GM21367 (cell line): ENCODE results near the gene ASTN2.
"Not testable (repeated sequence)": the region's sequence is repeated elsewhere in the genome, so short reads cannot be mapped to it uniquely, and the experiment has no call there.

ENCODE experiments used
- ATAC-seq: cut with Tn5 transposase; IDR thresholded peaks from one replicate; pipeline ENCODE4 v1.9.1; 2021; ENCODE audit not compliant: unreplicated experiment

The ASTN2 gene

DNA sequence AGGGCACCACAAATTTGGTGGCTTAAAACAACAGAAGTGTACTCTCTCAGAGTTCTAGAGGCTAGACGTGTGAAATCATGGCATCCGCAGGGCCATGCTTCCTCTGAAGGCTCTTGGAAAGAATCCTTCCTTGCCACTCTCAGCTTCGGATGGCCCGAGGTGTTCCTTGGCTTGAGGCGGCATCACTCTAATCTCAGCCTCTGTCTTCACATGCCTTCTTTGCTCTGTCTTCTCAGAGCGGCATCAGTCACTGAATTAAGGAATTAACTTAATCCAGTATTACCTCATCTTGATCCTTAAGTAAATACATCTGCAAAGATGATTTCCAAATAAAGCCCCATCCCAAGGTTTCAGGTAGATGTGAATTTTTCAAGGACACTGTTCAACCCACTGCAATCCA, 938.9 kb downstream of the ASTN2 start:
- ATAC-seq: no peak

DNA sequence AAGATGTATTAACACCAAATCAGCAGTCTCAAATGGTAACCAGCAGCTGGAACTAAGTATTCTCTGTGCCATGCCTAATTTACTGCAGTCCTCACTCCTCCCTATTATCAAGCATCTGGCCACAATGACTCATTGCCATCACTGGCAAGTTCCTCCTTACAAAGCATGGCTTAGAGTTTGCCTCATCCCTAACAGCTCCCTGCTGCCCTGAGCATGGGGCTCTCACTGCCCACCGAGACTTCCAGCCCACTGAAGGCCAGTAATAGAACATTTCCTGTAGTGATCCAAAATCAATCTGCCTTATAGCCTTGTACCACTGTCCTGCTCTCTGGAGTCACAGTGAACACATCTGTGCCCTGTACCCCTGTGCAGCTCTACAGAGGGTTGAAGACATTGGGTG, 939.7 kb downstream of the ASTN2 start:
- ATAC-seq: no peak

DNA sequence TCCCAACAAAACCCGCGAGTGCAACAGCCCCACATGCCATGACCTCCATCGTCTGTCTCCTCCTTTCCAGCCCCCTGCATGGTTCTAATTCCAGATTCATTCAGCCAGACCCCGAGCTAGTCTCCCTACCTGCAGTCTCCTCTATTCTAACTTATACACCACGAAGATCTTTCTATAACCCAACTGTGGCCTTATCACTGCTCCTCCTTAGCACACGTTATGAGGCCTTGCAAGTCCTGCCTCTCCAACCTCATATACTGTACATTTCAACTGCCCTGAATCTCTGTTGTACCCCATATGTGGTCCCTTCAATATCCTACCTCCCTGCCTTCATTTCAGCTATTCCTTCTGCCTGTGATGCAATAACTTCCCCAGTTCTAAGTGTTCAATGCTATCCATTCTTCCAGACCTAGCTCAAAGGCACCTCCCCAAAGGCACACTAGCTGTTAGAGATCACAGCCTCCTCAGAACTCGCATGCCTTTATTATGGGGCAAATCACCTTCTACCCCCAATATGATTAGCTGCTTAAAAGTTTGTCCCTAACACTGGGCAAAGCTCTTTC, 942.8 kb downstream of the ASTN2 start:
- ATAC-seq: no peak

DNA sequence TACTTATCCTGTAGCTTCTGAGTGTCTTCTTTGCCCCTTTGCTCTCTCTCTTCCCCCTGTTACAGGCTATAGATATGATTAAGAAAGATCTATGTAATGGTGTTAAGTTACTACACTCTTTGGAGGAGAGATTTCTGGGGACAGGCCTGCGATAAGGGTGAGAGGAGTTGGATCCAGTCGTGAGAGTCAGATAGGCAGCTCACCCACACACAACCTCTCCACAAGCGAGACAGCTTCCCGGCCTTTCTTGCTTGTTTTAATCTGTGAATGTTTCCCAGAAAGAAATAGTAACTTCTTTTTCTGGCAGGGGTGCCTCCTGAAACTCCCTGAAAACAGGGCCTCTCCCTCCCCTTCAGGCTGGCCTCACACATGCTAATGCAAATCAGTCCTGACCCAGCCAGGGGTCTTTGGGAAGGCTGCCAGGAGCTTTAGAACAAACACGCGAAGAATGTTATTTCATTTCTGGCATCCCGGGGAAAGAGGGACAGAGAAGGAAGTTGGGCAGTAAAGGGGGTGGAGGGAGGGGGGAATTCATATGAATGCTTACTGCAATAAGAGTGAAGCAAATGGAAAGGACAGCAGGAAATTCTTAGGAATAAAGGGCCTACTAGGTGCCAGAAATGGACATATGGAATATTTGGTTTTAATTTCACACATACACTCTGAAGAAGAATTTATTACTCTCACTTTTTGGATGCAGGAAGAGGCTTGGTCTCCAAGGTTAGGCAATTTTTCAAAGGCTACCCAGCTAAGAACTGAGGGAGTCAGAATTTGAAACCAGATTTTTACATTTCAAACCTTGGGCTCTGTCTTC, 943.6 kb downstream of the ASTN2 start:
- no peak for ATAC-seq

DNA sequence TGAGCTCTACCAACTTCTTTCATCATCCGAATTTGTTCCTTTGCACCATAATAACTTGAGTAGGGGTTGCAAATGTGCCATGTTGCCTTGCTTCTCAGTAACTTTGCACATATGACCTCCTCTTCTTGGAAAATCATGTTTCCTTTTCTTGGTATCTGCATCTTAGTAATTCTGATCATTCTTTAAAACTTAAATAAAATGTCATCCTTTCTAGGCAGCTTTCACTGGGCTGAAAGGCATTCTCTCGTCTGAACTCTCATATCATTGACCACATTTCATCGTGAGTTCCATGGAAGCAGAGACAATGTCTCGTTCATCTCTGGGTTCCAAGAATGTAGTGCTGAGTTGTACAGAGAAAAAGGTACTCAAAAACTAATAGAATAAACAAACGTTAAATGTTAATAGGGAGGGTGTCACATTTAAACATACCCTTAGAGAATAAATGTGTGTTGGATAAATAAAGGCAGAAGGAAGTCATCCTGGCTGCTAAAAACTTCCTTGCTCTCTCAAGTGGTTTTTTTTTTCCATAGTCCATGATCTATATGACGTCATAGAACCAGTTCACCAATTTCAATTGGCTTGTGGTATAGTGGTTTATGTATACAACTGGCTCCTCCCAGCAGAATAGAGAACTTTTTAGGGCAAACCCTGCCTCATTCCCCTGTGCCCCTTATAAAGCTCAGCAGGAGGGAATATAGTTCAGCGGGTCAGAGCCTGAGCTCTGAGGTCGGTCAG, 945.9 kb downstream of the ASTN2 start:
- ATAC-seq: no peak

DNA sequence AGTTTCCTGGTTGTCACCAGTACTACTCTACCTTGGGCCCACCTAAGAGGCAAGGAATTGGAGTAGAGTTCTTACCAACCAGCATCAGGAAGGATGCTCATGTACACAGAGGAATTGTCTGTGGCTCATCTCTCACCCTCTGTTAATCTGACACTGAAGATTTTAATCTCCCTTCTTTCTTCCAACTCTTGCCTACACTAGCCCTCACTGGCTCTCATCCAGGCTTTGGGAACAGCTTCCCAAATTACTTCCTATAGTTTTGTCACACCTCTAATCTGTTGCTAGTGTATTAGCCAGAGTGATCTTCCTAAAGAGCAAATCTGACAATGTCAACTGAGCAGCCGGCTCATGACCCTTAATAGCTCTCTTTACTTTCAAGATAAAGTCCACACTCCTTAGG, 946.5 kb downstream of the ASTN2 start:
- no peak for ATAC-seq

DNA sequence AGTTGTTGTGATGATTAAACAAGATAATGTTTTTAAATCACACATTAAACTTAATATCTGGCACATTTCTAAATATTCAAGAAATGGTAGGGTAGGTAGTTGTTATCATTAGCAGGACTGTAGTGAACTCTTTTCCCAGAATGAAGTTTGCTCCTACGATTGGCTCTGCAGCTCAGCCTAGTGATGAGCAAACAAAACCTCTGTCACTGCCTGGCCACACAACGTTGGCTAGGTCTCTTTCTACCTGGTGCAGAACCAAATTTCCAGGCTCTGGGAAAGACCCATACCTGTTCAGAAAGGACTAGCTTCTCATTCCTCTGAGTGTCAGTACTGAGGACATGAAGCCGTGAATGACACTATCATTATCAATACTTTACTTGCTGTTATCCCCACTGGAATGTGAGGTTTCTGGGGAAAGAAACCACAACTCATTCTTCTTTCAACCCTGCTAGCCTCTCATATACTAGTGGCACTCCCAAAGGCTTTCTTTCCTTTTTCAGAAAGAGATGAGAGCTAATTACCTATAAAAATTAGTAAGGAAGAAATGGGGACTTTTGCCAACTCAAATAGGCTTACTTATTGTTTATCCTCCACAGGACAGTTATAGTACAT, 947.0 kb downstream of the ASTN2 start:
- ATAC-seq: no peak

DNA sequence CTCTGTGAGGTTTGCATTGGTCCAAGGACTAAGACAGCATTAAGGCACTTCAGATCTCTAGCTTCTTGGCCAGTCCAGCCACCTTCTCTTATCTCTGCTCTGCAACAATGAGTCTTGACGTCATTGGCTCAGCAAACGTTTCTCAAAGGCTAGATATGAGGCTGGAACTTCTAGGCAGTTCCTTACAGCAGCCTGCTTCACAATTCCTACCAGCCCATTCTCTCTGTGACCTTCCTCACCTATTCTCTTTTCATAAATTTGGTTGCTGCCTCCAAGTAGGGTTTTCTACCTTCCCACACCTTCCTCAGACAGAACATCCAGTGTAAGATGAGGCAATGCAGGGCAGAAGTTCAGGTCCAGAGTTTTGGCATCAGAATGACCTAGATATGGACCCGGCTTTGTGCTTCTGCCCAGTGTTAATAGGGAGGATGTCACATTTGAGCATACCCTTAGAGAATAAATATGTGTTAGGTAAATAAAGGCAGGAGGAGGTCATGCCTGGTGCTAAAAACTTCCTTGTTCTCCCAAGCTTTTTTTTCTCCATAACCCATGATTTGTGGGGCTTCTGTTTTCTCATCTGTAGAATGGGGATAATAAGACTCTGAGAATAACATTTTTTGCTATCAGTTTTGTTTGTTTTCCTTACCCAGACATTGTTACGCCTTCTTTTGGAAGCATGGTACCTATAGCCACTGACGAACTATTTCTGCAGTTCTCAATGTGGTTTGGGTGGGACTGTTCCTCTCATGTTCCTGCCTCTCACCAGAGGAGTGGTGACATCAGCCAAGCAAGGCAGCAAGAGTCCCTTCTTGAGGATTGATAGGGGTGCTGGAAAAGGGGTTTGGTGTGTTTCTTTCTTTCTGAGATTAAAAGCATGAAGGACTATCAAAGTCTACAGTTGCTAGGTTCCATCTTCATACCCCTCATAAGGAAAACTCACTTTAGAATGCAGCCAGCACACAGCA, 948.3 kb downstream of the ASTN2 start:
- no peak for ATAC-seq

DNA sequence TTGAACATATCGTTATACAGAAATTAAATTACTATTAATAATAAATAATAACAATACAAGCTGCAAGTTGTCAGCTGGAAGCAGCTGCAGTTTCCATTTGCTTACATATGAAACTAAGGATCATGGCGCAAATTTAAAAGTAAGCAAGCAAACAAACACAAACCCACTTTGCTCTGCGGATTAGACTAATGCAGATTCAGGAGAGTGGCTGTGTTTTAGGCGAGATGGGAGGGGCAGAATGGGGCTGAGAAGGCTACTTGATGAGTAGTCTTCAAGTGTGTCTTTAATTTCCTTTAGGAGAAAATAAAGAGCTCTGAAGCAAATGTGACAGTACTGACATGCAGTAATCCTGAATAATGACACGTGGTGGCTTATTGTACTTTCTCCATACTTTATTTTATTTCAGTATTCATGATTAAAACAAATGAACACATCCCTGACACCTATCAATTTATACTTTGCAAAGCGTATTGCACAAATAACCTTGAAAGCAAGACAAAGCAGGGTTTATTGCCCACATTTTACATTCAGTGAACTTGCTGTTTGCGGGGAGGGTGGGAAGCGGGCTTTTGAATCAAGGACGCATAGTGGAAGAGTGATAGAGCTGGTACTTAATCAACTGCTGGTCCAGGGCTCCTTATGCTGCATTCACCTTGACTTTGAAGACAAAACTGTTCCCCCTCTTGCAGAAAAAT, 949.1 kb downstream of the ASTN2 start:
- ATAC-seq: no peak

DNA sequence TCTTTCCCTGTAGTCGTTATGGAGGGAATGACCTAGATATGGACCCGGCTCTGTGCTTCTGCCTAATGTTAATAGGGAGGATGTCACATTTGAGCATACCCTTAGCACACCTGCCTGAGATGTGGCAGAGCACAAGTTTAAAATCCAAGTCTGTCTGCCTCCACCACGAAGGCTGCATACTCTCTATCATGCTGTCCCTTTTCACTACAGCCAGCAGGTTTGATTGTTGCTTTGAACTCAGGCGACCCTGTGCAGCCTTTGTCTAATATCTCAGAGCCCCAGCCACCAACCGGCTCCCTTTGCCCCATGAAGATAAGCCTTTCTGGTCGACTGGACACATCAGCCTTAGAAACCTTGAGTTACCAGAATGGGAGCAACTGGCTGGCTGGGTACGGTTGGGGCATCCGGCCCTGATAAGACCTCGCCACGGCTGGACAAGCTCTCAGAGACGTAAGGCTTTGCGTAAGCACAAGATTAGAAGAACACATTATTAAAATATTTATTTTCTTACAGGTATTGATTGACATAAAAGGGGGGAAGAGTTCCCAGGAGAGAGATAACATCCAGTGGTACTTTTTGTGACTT, 949.8 kb downstream of the ASTN2 start:
- ATAC-seq: no peak

DNA sequence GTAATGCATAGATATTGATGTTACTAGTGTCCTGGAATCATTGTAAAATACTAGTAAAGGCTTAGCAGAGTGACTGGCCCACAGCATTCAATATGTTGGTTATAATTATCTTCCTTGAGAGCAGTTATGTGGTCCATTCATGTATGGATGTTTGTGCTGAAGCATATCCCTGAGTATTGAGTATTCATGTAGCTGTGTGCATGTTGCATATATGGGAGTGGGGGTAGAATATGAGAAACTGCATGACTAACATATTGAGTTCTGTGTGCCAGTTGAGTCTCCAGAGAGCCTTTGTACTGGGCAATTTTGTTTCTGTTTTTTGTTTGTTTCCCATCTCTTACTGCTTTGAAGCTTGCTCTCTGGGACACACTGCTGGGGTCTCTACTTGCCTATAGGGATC, 950.4 kb downstream of the ASTN2 start:
- no peak for ATAC-seq

DNA sequence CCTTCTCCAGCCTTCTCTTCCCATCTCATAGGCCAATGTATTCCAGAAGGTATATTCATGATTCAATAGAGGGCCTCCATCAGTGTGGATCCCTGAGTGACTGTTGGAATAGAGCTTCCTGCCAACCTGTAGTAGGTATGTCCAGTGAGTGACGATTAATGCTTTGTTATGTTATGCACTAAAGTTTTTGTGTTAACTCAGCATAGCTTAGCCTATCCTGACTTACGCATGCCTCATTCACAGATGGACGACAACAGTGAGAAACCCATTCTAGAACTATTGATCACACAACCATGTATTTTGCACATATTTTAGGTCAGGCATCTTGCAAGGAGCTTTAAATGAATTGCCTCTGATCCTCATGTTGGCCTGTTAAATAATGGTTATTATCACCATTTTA, 953.2 kb downstream of the ASTN2 start:
- ATAC-seq: no peak

DNA sequence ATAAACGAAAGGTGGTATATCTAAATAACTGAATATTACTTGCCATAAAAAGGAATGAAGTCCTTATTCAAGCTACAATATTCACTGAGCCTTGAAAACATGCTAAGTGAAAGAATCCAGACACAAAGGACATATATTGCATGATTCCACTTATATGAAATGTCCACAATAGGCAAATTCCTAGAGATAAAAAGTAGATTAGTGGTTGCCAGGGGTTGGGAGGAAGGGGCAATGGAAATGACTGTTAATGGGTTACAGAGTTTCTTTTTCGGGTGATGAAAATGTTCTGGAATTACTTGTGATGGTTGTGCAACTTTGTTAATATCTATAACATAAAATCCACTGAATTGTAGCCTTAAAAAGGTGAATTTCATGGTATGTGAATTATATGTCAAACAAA, 954.8 kb downstream of the ASTN2 start:
- no peak for ATAC-seq

DNA sequence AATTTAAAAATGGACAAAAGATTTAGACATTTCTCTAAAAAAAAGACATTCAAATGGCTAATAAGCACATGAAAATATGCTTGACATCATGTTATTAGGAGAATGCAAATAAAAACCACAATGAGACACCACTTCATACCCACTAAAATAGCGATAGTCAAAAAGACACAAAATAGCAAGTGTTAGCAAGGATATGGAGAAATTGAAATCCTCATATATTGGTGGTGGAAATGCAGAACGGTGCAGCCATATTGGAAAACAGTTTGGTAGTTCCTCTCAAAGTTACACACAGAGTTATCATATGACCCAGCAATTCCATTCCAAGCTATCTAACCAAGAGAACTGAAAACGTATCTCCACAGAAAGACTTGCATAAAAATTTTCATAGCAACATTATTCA, 955.3 kb downstream of the ASTN2 start:
- ATAC-seq: no peak

DNA sequence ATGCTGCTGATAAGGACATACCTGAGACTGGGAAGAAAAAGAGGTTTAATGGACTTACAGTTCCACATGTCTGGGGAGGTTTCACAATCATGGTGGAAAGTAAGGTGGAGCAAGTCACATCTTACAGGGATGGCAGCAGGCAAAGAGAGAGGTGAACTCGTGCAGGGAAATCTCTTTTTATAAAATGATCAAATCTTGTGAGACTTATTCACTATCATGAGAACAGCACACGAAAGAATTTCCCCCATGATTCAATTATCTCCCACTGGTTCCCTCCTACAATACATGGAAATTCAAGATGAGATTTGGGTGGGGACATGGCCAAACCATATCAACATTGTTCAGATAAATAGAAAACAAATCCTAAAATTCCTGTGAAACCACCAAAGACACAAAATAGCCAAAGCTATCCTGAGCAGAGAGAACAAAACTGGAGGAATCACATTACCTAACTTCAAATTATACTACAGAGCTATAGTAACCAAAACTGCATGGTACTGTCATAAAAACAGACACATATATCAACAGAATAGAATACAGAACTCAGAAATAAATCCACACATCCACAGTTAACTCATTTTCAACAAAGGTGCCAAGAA, 958.3 kb downstream of the ASTN2 start:
- ATAC-seq: no peak

DNA sequence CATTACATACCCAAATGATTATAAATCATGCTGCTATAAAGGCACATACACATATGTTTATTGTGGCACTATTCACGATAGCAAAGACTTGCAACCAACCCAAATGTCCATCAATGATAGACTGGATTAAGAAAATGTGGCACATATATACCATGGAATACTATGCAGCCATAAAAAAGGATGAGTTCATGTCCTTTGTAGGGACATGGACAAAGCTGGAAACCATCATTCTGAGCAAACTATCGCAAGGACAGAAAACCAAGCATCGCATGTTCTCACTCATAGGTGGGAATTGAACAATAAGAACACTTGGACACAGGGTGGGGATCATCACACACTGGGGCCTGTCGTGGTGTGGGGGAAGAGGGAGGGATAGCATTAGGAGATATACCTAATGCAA, 960.3 kb downstream of the ASTN2 start:
- ATAC-seq: not testable (repeated sequence)

DNA sequence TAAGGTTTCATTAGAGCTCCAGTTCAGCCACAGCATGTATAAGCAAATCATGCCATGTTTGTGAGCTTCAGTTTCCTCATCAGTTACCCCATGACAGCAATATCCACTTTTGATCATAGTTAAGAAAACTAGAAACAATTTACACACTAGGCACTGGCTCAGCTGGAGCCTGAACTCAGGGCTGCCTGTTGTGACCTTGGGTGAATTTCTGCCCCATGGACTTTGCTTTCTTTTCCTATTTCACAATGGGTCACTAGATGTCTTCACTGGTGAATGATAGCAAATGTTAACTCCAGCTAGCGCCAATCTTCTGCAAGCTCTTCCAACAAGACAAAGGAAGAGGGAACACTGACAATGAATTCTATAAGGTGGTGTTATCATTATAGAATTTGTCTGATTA, 961.1 kb downstream of the ASTN2 start:
- ATAC-seq: no peak

DNA sequence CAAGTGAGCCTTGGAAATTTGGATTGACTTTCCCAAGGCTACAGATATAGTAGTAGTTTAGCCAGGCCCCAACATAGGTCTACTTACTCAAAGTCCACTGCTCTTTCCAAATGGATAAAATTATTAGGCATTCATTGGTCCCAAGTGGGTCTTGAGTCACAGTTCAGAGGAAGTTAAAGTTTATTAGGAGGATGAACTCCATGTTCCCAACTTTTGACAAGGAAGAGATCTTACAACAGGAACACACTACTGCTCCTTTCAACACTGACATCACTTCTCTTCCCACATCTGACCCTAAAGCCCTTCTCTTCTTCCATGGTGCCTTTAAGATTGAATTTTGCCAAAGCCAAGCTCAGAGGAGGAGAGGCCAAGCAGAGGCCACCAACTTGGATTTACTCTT, 962.2 kb downstream of the ASTN2 start:
- no peak for ATAC-seq

DNA sequence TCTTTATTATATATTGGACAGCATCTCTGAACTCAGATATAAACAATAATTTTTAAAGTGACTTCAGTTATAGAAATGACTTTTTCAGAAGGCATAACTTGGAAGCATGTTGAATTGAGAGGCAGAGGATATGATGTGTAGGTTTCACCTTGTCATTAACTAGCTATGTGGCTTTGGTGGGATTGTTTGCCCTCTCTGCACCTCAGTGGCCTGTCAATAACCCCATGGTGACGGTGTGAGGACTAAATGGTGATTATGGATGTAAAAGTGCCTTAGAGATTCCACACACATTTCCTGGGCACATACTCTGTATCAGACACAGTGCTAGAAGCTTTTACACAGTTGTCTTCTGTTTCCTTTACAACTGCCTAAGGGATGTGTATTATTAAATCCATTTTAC, 962.6 kb downstream of the ASTN2 start:
- ATAC-seq: no peak
